Keratinocyte (primary cell): Measurements from ENCODE around the gene KCNAB2.

Source experiments
- CTCF ChIP-seq, 3 experiments: IDR thresholded peaks in 1 of 3; conservative IDR thresholded peaks in 1 of 3; optimal IDR thresholded peaks in 1 of 3; 2 replicates in 2 of 3; 3 replicates in 1 of 3; pipeline versions ENCODE3 to v1.5.1; 2011; ENCODE audit warnings: low read length in 3 of 3, mild to moderate bottlenecking in 3 of 3, moderate library complexity in 2 of 3, control low read depth in 1 of 3, inconsistent platforms in 1 of 3; ENCODE audit not compliant: insufficient read depth in 2 of 3; ENCODE audit errors: extremely low read depth in 1 of 3
- EZH2 ChIP-seq: IDR thresholded peaks from one replicate; pipeline ENCODE4 v1.6.1; 2012; ENCODE audit warnings: inconsistent platforms, mild to moderate bottlenecking, low read length, moderate library complexity

- TF ChIP-seq CTCF (optimal IDR thresholded peaks at IDR 0.05 in 1 of 3, IDR thresholded peaks at IDR 0.05 in 1 of 3, conservative IDR thresholded peaks at IDR 0.05 in 1 of 3; ENCODE audit: extremely low read depth in 1 of 3, insufficient read depth in 2 of 3, low read length in 3 of 3) (no peak), EZH2 (no peak)
These were observed 19.6 kb downstream of the KCNAB2 start for GRCh38 chr1:6065093-6065858.
